K562 (cell line): ENCODE data around the gene PON2. TPM values are rescaled to one million over a fixed set of nuclear protein-coding genes. Genes with fewer than 3 reads are reported as not detected.

Experiments
- CCAR2 ChIP-seq: fragments of 200-400 bp; formaldehyde crosslinking; IDR thresholded peaks from 2 replicates; pipeline ENCODE4 v1.6.1; 2017; ENCODE audit warnings: mild to moderate bottlenecking, low read depth, low read length
- CHD1 ChIP-seq: fragments of 200-600 bp; sonication (generic); IDR thresholded peaks from one replicate; pipeline ENCODE4 v1.6.1; 2012; ENCODE audit warnings: mild to moderate bottlenecking, moderate library complexity, low read length, inconsistent platforms
- ELF1 ChIP-seq: fragments of 200-800 bp; sonication (Bioruptor generic); IDR thresholded peaks from 2 replicates; pipeline ENCODE4 v1.6.1; 2016; ENCODE audit warnings: missing genetic modification characterization, missing compliant biosample characterization
- GABPB1 ChIP-seq: sonication (generic); formaldehyde crosslinking; IDR thresholded peaks from 2 replicates; pipeline ENCODE4 v1.8.0; 2022; ENCODE audit warnings: mild to moderate bottlenecking, missing genetic modification reagents
- HDAC6 ChIP-seq: IDR thresholded peaks from 2 replicates; pipeline ENCODE4 v1.6.1; 2012; ENCODE audit warnings: low read depth, mild to moderate bottlenecking, control low read depth, inconsistent platforms, low read length, moderate library complexity
- KDM4B ChIP-seq, 2 experiments: fragments of 450-650 bp in 1 of 2; sonication (generic) in 1 of 2; IDR thresholded peaks; 2 replicates each; pipeline ENCODE4 v1.6.1; 2016 to 2017; ENCODE audit warnings: borderline replicate concordance in 2 of 2, antibody characterized with exemption in 1 of 2, low read depth in 1 of 2, mild to moderate bottlenecking in 1 of 2
- MECOM ChIP-seq: fragments of 250-450 bp; sonication (Bioruptor Pico); IDR thresholded peaks from 2 replicates; pipeline ENCODE4 v1.8.0; 2022; ENCODE audit warnings: inconsistent platforms
- MTA2 ChIP-seq: fragments of 450-650 bp; IDR thresholded peaks from 2 replicates; pipeline ENCODE4 v1.6.1; 2016; ENCODE audit warnings: low read depth
- RFX5 ChIP-seq: IDR thresholded peaks from 2 replicates; pipeline ENCODE4 v1.6.1; 2011; ENCODE audit warnings: low read depth, mild to moderate bottlenecking, improper control_type of control experiment, low read length
- TCF3 ChIP-seq: sonication (generic); formaldehyde crosslinking; IDR thresholded peaks from 2 replicates; pipeline ENCODE4 v1.4.0; 2020; ENCODE audit warnings: mild to moderate bottlenecking, missing genetic modification reagents
- TCFL5 ChIP-seq: fragments of 250-450 bp; sonication (Bioruptor Pico); conservative IDR thresholded peaks from 2 replicates; pipeline ENCODE4 v1.6.1; 2021; ENCODE audit warnings: mild to moderate bottlenecking, moderate library complexity, matching md5 sums
- ZNF696 ChIP-seq: fragments of 250-450 bp; sonication (Bioruptor Pico); conservative IDR thresholded peaks from 2 replicates; pipeline ENCODE4 v1.4.0; 2020; ENCODE audit warnings: mild to moderate bottlenecking, moderate library complexity
- polyA plus RNA-seq, 8 experiments: library from polyadenylated mRNA; depleted of rRNA in 4 of 8; stranded (reverse) in 5 of 8; unstranded in 3 of 8; fragments of >200 nt; fragmentation: Nextera tagmentation in 2 of 8; fragmentation: Illumina TruSeq in 1 of 8; extraction: Ambion mirVana in 2 of 8; extraction: Trizol in 1 of 8; gene quantifications; 2 replicates each; pipeline versions ENCODE4 v1.2.1 to v1.2.3, GENCODE V29; 2011 to 2014; ENCODE audit warnings: inconsistent platforms in 1 of 8, missing spikeins in 1 of 8
- total RNA-seq, 7 experiments: library from RNA; depleted of rRNA in 6 of 7; stranded (reverse); fragments of >200 nt in 6 of 7; fragmentation: Illumina TruSeq in 2 of 7; extraction: Trizol in 2 of 7; gene quantifications; 2 replicates each; pipeline versions ENCODE4 v1.2.1 to v1.2.3, GENCODE V29; 2011 to 2021; ENCODE audit warnings: low replicate concordance in 1 of 7
- TF ChIP-seq, protein P1 (sequence below): IDR thresholded peaks from 2 replicates; pipeline ENCODE4 v1.6.1; 2011; ENCODE audit warnings: borderline replicate concordance, low read depth, mild to moderate bottlenecking, moderate library complexity, low read length; ENCODE audit not compliant: insufficient read depth, poor library complexity, severe bottlenecking
- TF ChIP-seq, protein P2 (sequence below): fragments of 250-450 bp; sonication (Bioruptor Pico); IDR thresholded peaks from 2 replicates; pipeline ENCODE4 v1.6.1; 2021; ENCODE audit warnings: mild to moderate bottlenecking
- TF ChIP-seq, protein P3 (sequence below): sonication (generic); formaldehyde crosslinking; IDR thresholded peaks from 2 replicates; pipeline ENCODE4 v1.8.0; 2023; ENCODE audit warnings: mild to moderate bottlenecking, missing genetic modification reagents
- TF ChIP-seq, protein P4 (sequence below): sonication (generic); formaldehyde crosslinking; IDR thresholded peaks from 2 replicates; pipeline ENCODE4 v1.8.0; 2022; ENCODE audit warnings: mild to moderate bottlenecking, missing genetic modification reagents

PON2 gene
- total and polyA plus RNA-seq, 9 of the 15 experiments (the other 6 are each of a cell fraction or from before 2014, with no cell fraction given): 8.5 to 30.1 (median 21.9) TPM

- no peak for TF ChIP-seq ZNF696
- TF ChIP-seq, protein P1, sequence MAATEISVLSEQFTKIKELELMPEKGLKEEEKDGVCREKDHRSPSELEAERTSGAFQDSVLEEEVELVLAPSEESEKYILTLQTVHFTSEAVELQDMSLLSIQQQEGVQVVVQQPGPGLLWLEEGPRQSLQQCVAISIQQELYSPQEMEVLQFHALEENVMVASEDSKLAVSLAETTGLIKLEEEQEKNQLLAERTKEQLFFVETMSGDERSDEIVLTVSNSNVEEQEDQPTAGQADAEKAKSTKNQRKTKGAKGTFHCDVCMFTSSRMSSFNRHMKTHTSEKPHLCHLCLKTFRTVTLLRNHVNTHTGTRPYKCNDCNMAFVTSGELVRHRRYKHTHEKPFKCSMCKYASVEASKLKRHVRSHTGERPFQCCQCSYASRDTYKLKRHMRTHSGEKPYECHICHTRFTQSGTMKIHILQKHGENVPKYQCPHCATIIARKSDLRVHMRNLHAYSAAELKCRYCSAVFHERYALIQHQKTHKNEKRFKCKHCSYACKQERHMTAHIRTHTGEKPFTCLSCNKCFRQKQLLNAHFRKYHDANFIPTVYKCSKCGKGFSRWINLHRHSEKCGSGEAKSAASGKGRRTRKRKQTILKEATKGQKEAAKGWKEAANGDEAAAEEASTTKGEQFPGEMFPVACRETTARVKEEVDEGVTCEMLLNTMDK: no peak
- TF ChIP-seq TCF3 (CRISPR knock-in tag): no peak
- TF ChIP-seq MECOM (CRISPR knock-in tag): no peak
- no peak for TF ChIP-seq HDAC6
- no peak for TF ChIP-seq CHD1
- TF ChIP-seq, protein P2, sequence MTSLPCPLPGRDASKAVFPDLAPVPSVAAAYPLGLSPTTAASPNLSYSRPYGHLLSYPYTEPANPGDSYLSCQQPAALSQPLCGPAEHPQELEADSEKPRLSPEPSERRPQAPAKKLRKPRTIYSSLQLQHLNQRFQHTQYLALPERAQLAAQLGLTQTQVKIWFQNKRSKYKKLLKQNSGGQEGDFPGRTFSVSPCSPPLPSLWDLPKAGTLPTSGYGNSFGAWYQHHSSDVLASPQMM (CRISPR knock-in tag): no peak
- TF ChIP-seq, protein P3, sequence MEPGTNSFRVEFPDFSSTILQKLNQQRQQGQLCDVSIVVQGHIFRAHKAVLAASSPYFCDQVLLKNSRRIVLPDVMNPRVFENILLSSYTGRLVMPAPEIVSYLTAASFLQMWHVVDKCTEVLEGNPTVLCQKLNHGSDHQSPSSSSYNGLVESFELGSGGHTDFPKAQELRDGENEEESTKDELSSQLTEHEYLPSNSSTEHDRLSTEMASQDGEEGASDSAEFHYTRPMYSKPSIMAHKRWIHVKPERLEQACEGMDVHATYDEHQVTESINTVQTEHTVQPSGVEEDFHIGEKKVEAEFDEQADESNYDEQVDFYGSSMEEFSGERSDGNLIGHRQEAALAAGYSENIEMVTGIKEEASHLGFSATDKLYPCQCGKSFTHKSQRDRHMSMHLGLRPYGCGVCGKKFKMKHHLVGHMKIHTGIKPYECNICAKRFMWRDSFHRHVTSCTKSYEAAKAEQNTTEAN (CRISPR knock-in tag): no peak
- no peak for TF ChIP-seq RFX5
- TF ChIP-seq, protein P4, sequence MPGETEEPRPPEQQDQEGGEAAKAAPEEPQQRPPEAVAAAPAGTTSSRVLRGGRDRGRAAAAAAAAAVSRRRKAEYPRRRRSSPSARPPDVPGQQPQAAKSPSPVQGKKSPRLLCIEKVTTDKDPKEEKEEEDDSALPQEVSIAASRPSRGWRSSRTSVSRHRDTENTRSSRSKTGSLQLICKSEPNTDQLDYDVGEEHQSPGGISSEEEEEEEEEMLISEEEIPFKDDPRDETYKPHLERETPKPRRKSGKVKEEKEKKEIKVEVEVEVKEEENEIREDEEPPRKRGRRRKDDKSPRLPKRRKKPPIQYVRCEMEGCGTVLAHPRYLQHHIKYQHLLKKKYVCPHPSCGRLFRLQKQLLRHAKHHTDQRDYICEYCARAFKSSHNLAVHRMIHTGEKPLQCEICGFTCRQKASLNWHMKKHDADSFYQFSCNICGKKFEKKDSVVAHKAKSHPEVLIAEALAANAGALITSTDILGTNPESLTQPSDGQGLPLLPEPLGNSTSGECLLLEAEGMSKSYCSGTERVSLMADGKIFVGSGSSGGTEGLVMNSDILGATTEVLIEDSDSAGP: no peak
- TF ChIP-seq ELF1 (tag): no peak
- TF ChIP-seq KDM4B (IDR thresholded peaks at IDR 0.05; ENCODE audit: borderline replicate concordance in 2 of 2, low read depth in 1 of 2): no peak
- TF ChIP-seq GABPB1 (CRISPR knock-in tag): no peak
- TF ChIP-seq CCAR2: no peak
- TF ChIP-seq TCFL5 (CRISPR knock-in tag): no peak
- TF ChIP-seq MTA2: no peak
Observed at GRCh38 chr7:95396136-95397032, 38.4 kb downstream of the PON2 start, which contains the start of gene PON3 (continued).
